AG10803 (cell line): Measurements from ENCODE around the gene NEGR1.
A peak's percentile ranks its signal among the peaks of the same experiment; 100 is the strongest.
"Not testable (repeated sequence)": the region's sequence is repeated elsewhere in the genome, so short reads cannot be mapped to it uniquely, and the experiment has no call there.

Experiments
- DNase-seq: peaks from one replicate; pipeline ENCODE4 v3.0.0; 2010; ENCODE audit warnings: low read depth
- H3K4me3 ChIP-seq: 2 replicates; pipeline ENCODE4 v1.5.1; 2011; ENCODE audit warnings: mild to moderate bottlenecking, low read length, control low read depth
- CTCF ChIP-seq: conservative IDR thresholded peaks from 2 replicates; pipeline ENCODE4 v1.5.1; 2011; ENCODE audit warnings: mild to moderate bottlenecking, low read length, control low read depth, inconsistent platforms

NEGR1 gene

GRCh38 chr1:71914626-71915025 is 367.7 kb downstream of the NEGR1 start:
- TF ChIP-seq CTCF: no peak
- H3K4me3 ChIP-seq: no peak overlapping the region
- no peak for DNase-seq

- TF ChIP-seq CTCF: no peak
- H3K4me3 ChIP-seq: no peak overlapping the region
- DNase-seq: no peak
These were observed 373.4 kb downstream of the NEGR1 start for GRCh38 chr1:71908871-71909390.

- TF ChIP-seq CTCF: no peak
- H3K4me3 ChIP-seq: no peak overlapping the region
- peak; percentile 8 for DNase-seq
These were observed 374.0 kb downstream of the NEGR1 start for GRCh38 chr1:71908303-71908702.

GRCh38 chr1:71899881-71900280 is 382.5 kb downstream of the NEGR1 start:
- no peak for TF ChIP-seq CTCF
- DNase-seq: no peak

GRCh38 chr1:71888166-71888565 is 394.2 kb downstream of the NEGR1 start:
- not testable (repeated sequence) for DNase-seq, H3K4me3 ChIP-seq

More at GRCh38 chr1:71899881-71900280, 382.5 kb downstream of the NEGR1 start:
- H3K4me3 ChIP-seq: no peak overlapping the region

GRCh38 chr1:71885171-71885570 is 397.2 kb downstream of the NEGR1 start:
- TF ChIP-seq CTCF: no peak
- H3K4me3 ChIP-seq: no peak overlapping the region
- DNase-seq: peak; percentile 18

- no peak overlapping the region for H3K4me3 ChIP-seq
- no peak for TF ChIP-seq CTCF
- DNase-seq: no peak
These were observed 399.7 kb downstream of the NEGR1 start for GRCh38 chr1:71882637-71883036.

GRCh38 chr1:71882226-71882625 is 400.1 kb downstream of the NEGR1 start:
- H3K4me3 ChIP-seq: no peak overlapping the region
- no peak for TF ChIP-seq CTCF
- DNase-seq: no peak
